DOHH2 (cell line): ENCODE data around the gene COMMD9.

ENCODE experiments used
- EZH2phosphoT487 ChIP-seq: fragments of 200-600 bp; sonication (generic); IDR thresholded peaks from 2 replicates; pipeline ENCODE4 v1.6.1; 2017; ENCODE audit warnings: borderline replicate concordance, mild to moderate bottlenecking, antibody characterized with exemption, low read length, moderate library complexity, mixed read lengths
- TF ChIP-seq, protein P1 (sequence below): fragments of 200-600 bp; sonication (generic); IDR thresholded peaks from one replicate; pipeline ENCODE4 v1.5.1; 2014; ENCODE audit warnings: antibody characterized with exemption, mild to moderate bottlenecking, low read depth, low read length; ENCODE audit not compliant: poor library complexity, severe bottlenecking

DNA sequence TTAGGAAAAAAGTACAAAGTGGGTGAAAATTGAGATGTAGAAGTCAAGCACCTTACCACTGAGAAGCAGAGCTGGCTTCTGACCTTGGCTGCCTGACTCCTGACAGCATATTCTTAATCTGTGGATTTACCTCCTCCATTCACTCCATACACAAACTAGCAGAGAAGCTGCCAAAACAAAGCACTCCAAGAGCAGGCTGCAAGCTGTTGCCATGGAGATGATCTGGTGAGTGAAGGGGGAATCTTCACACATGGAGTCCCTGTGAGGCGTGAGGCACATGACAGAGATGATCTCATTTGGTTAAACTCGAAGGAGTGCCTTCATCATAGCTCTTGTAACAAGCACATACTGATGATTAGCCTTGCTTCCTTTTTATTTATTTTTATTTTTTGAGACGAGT lies 16.1 kb downstream of the COMMD9 start:
- TF ChIP-seq, protein P1, sequence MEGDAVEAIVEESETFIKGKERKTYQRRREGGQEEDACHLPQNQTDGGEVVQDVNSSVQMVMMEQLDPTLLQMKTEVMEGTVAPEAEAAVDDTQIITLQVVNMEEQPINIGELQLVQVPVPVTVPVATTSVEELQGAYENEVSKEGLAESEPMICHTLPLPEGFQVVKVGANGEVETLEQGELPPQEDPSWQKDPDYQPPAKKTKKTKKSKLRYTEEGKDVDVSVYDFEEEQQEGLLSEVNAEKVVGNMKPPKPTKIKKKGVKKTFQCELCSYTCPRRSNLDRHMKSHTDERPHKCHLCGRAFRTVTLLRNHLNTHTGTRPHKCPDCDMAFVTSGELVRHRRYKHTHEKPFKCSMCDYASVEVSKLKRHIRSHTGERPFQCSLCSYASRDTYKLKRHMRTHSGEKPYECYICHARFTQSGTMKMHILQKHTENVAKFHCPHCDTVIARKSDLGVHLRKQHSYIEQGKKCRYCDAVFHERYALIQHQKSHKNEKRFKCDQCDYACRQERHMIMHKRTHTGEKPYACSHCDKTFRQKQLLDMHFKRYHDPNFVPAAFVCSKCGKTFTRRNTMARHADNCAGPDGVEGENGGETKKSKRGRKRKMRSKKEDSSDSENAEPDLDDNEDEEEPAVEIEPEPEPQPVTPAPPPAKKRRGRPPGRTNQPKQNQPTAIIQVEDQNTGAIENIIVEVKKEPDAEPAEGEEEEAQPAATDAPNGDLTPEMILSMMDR = no peak
- TF ChIP-seq EZH2phosphoT487 = no peak
